Left ventricle myocardium inferior (tissue), 1 donor: ENCODE data around the gene TFR2. TPM values are rescaled to one million over a fixed set of nuclear protein-coding genes. Genes with fewer than 3 reads are reported as not detected.

Experiments used
- DNase-seq: peaks from one replicate; pipeline ENCODE4 v3.0.0-alpha.2; 2020
- H3K27ac ChIP-seq: fragments of 200-600 bp; replicated peaks from 2 replicates; pipeline ENCODE4 v1.8.0; 2021
- H3K27me3 ChIP-seq: fragments of 200-600 bp; 2 replicates; pipeline ENCODE4 v1.8.0; 2021; ENCODE audit warnings: low read depth
- H3K36me3 ChIP-seq: fragments of 200-600 bp; 2 replicates; pipeline ENCODE4 v1.8.0; 2021
- H3K4me1 ChIP-seq: fragments of 200-600 bp; 2 replicates; pipeline ENCODE4 v1.8.0; 2021
- H3K4me3 ChIP-seq: fragments of 200-600 bp; 2 replicates; pipeline ENCODE4 v1.8.0; 2021; ENCODE audit warnings: mild to moderate bottlenecking, moderate library complexity
- H3K9me3 ChIP-seq: fragments of 200-600 bp; replicated peaks from 2 replicates; pipeline ENCODE4 v1.8.0; 2021
- intact Hi-C: fragments of 100-400 bp; cut with micrococcal nuclease; formaldehyde crosslinking; loops from one replicate; pipeline ENCODE4 v1.11.0; 2022
- total RNA-seq: library from RNA; stranded (reverse); fragmentation: NEBNext Ultra II Directional; extraction: Animal tissue kit (Norgen Biotek cat#: 25700); gene quantifications from one replicate; pipeline ENCODE4 v1.2.1, GENCODE V29; 2021
- TF ChIP-seq, protein P1 (sequence below): fragments of 200-600 bp; IDR thresholded peaks from 2 replicates; pipeline ENCODE4 v1.8.0; 2021; ENCODE audit warnings: antibody characterized with exemption, mild to moderate bottlenecking, borderline replicate concordance
- donor health status: DM: no; HTN: yes; CAD: no; lungs with severe emphysema.

TFR2 gene
- total RNA-seq, 1 donor from 2014 or later = 0.25 TPM

DNA sequence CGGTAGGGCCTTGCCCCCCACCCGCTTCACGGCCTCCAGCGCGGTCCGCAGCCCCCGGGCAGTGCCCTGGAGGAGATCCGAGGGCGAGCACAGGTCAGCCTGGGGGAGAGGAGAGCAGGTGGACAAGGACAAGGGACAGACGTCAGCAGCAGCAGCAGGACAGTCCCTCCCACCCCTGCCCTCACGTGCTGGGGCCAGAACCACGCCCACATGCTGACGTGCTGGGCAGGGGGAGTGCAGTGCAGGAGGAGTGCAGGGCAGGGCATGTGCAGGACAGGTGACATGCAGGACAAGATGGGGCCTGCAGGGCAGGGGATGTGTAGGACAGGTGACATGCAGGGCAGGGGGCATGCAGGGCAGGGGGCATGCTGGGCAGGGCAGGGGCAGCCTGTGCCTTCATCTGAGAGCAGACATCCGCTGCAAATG, 66.1 kb downstream of the TFR2 start:
- TF ChIP-seq, protein P1, sequence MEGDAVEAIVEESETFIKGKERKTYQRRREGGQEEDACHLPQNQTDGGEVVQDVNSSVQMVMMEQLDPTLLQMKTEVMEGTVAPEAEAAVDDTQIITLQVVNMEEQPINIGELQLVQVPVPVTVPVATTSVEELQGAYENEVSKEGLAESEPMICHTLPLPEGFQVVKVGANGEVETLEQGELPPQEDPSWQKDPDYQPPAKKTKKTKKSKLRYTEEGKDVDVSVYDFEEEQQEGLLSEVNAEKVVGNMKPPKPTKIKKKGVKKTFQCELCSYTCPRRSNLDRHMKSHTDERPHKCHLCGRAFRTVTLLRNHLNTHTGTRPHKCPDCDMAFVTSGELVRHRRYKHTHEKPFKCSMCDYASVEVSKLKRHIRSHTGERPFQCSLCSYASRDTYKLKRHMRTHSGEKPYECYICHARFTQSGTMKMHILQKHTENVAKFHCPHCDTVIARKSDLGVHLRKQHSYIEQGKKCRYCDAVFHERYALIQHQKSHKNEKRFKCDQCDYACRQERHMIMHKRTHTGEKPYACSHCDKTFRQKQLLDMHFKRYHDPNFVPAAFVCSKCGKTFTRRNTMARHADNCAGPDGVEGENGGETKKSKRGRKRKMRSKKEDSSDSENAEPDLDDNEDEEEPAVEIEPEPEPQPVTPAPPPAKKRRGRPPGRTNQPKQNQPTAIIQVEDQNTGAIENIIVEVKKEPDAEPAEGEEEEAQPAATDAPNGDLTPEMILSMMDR = no peak
- DNase-seq = no peak
- no peak overlapping the region for H3K4me3 ChIP-seq
- intact Hi-C loops = no loop called here
- no peak overlapping the region for H3K27ac ChIP-seq
- peaks cover 4% of the 10 kb centered on the region for H3K4me1 ChIP-seq
- no peaks in the 10 kb centered on the region for H3K9me3 ChIP-seq
- peaks cover 64% of the 10 kb centered on the region for H3K36me3 ChIP-seq
- H3K27me3 ChIP-seq = no peaks in the 10 kb centered on the region

GRCh38 chr7:100574362-100575205, 66.8 kb downstream of the TFR2 start:
- H3K27ac ChIP-seq = no peak overlapping the region
- peaks cover 10% of the 10 kb centered on the region for H3K4me1 ChIP-seq
- no peak for DNase-seq
- H3K4me3 ChIP-seq = no peak overlapping the region
- peaks cover 58% of the 10 kb centered on the region for H3K36me3 ChIP-seq
- intact Hi-C loops = no loop called here
- H3K27me3 ChIP-seq = no peaks in the 10 kb centered on the region
- H3K9me3 ChIP-seq = no peaks in the 10 kb centered on the region
- TF ChIP-seq, protein P1 = no peak

DNA sequence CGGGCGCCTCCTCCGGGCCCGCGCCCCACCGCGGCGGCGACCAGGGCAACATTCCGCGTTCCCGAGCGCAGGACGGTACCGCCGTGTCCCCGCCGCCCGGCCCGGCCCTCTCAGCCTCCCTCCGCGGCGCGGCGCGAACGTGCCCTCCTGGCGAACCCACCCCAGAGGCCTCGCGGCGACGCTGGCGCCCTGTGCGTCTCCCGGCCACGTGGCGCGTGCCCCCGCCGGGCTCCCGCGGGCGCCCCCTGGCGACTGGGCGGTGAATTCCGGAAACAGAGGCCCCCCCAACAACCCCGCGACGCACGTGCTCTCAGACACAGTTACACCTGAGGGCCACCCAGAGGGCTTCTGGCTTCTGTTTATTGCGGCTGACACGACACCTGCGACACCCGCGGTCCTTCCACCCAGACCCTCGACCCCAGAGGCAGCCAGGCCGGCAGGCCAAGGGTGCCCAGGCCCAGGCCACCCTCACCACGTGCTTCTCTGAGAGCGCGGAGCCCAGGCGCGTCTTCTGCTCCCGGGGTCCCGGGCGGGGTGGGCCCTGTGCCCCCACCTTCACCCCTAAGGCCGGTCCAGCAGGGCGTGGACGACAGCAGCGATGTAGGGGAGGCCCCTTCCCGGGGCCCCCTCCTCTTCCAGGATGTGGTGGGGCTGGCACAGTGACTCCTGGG, 67.5 kb downstream of the TFR2 start, which contains the start of gene SAP25:
TSS of gene SAP25 (minus strand) at position 210 of the 671 bp plus-strand sequence. CDS start at position 52, 158 bp downstream.
- H3K27ac ChIP-seq = no peak within 1 kb of the TSS
- intact Hi-C loops = no loop called here
- H3K4me1 ChIP-seq = peaks cover 18% of the 10 kb centered on the region
- TF ChIP-seq, protein P1 = no peak
- no peak for DNase-seq
- H3K36me3 ChIP-seq = peaks cover 52% of the 10 kb centered on the region
- H3K9me3 ChIP-seq = no peaks in the 10 kb centered on the region
- no peaks in the 10 kb centered on the region for H3K27me3 ChIP-seq
- no peak within 1 kb of the TSS for H3K4me3 ChIP-seq

- intact Hi-C loops = no loop called here
- Histone ChIP-seq H3K36me3 (peaks cover 45% of the 10 kb centered on the region), H3K4me1 (peaks cover 22% of the 10 kb centered on the region), H3K9me3 (no peaks in the 10 kb centered on the region), H3K4me3 (no peak overlapping the region), H3K27me3 (no peaks in the 10 kb centered on the region), H3K27ac (no peak overlapping the region)
- TF ChIP-seq, protein P1 = no peak
- DNase-seq = no peak
Measured at GRCh38 chr7:100572949-100573675, 68.2 kb downstream of the TFR2 start.

DNA sequence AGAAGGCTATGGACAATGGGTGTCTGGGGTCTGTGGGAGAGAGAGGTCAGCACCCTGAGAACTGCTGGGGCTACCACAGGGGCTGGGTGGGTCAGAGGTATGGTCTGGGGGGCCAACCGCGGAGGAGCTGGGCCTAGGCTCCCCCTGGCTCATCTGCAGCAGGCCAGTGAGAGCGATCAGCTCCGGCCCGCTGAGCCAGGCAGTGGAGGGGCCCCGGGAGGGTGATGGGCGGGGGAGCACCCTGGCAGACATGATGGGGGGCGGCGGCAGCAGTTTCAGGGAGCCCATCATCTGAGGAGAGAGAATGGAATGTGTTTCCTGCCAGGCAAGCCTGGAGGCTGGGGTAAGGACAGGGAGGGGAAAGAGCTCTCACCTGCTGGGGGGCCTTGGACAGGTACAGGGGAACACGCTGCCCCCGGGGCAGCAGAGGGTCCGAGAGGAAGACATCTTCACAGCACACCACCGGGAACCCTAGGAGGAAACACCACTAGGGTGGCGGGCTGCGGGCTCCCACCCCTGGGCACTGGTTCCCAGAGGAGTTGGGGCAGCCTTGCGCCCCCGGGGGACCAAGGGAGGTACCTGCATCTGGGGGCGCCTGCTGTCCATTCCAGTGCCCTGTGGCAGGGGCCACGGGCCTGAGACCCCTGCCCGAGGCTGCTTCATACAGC, 68.9 kb downstream of the TFR2 start:
- DNase-seq = no peak
- Histone ChIP-seq H3K27me3 (no peaks in the 10 kb centered on the region), H3K9me3 (no peaks in the 10 kb centered on the region), H3K4me3 (no peak overlapping the region), H3K27ac (no peak overlapping the region), H3K36me3 (peaks cover 38% of the 10 kb centered on the region), H3K4me1 (peaks cover 22% of the 10 kb centered on the region)
- intact Hi-C loops = no loop called here
- TF ChIP-seq, protein P1 = no peak
